Thyroid gland (tissue), 4 donors: ENCODE results near the gene CXorf38. TPM values are rescaled to one million over a fixed set of nuclear protein-coding genes. Genes with fewer than 3 reads are reported as not detected.

ENCODE experiments used
- DNase-seq, 2 donors: peaks; one replicate each; pipeline ENCODE4 v3.0.0-alpha.2; 2019
- H3K27ac ChIP-seq, 3 donors: fragments of 200-600 bp; sonication (generic); 1 replicate in 2 of 3; 2 replicates in 1 of 3; pipeline ENCODE4 v1.5.1; 2016 to 2019; ENCODE audit warnings: mild to moderate bottlenecking in 1 of 3, moderate library complexity in 1 of 3
- H3K27me3 ChIP-seq: fragments of 200-600 bp; sonication (generic); one replicate; pipeline ENCODE4 v1.5.1; 2019
- H3K36me3 ChIP-seq, 2 donors: fragments of 200-600 bp; sonication (generic); one replicate each; pipeline ENCODE4 v1.5.1; 2016 to 2019
- H3K4me1 ChIP-seq, 2 donors: fragments of 200-600 bp; sonication (generic); one replicate each; pipeline ENCODE4 v1.5.1; 2017 to 2019
- H3K4me3 ChIP-seq, 3 donors: fragments of 200-600 bp; sonication (generic); replicated peaks in 1 of 3; 1 replicate in 2 of 3; 2 replicates in 1 of 3; pipeline ENCODE4 v1.5.1; 2016; ENCODE audit warnings: mild to moderate bottlenecking in 1 of 3
- H3K9me3 ChIP-seq: fragments of 200-600 bp; sonication (generic); one replicate; pipeline ENCODE4 v1.5.1; 2017
- CTCF ChIP-seq, 6 experiments: fragments of 200-600 bp in 3 of 6; fragments of 450-650 bp in 3 of 6; sonication (generic) in 3 of 6; IDR thresholded peaks; one replicate each; pipeline ENCODE4 v1.5.1; 2016 to 2019; ENCODE audit warnings: antibody characterized with exemption in 6 of 6, mild to moderate bottlenecking in 2 of 6, inconsistent platforms in 1 of 6, moderate library complexity in 1 of 6
- POLR2A ChIP-seq, 2 donors: fragments of 450-650 bp; IDR thresholded peaks; one replicate each; pipeline ENCODE4 v1.6.1; 2017; ENCODE audit warnings: antibody characterized with exemption in 2 of 2, mild to moderate bottlenecking in 2 of 2, moderate library complexity in 1 of 2
- WGBS, 2 donors: methylation state at CpG; one replicate each; pipeline ENCODE4 v1.1.5; 2017; 5-methylcytosine and 5-hydroxymethylcytosine counted together
- intact Hi-C: fragments of 100-400 bp; cut with DNase I; formaldehyde crosslinking; loops from one replicate; pipeline ENCODE4 v1.15.1; 2023
- total RNA-seq, 4 donors: library from RNA; depleted of rRNA; stranded (reverse); fragments of >200 nt; gene quantifications; one replicate each; pipeline ENCODE4 v1.2.3, GENCODE V29; 2016

The CXorf38 gene, protein sequence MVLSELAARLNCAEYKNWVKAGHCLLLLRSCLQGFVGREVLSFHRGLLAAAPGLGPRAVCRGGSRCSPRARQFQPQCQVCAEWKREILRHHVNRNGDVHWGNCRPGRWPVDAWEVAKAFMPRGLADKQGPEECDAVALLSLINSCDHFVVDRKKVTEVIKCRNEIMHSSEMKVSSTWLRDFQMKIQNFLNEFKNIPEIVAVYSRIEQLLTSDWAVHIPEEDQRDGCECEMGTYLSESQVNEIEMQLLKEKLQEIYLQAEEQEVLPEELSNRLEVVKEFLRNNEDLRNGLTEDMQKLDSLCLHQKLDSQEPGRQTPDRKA
- total RNA-seq: 10 to 100 TPM; 29.7 to 49.1 (median 42.2) TPM

DNA sequence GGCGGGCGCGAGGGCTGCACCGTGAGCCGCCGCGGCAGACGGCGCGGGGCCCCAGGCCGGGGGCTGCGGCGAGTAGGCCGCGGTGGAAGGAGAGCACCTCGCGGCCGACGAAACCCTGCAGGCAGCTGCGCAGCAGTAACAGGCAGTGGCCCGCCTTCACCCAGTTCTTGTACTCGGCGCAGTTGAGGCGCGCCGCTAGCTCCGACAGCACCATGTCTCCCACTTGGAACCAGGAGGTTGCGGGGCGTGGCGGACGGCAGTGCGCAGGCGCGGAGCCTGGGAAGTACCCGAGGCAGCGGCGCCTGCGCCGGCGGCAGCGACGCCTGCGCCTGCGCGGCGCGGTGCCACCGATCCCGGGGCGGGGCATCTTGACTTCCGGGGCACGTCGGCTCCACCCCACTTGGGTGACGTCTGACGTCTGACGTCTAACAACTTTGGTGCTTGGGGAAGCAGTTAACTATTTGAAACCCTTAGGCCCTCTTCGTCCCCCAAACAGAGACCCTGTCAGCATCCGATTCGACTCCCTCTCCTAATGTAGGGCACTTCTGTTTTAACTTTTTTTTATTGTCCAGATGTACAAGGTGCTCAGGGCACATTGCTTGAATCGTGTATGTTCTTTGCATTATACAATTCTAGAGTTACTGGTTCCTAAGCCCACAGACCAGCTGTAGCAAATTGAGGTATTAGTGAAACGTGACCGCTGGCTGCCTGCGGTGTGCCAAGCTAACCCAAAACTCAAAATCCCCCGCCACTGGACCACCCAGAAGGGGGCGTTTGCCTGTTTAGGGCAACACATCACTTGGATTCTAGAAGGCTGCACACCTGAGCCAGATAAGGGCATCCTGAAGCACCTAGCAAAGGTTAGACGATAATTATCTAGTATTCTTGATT is at the start of gene CXorf38:
CXorf38 (minus strand) TSS at position 255 of the 891 bp plus-strand sequence; CDS start at position 214, 41 bp downstream.
- 4 to 6% methylated on average over 9 to 14 of the region's 66 CpGs for WGBS, 2 donors
- Histone ChIP-seq H3K27ac (peak within 1 kb of the TSS; percentile 74 to 91 (median 80)), H3K9me3 (no peaks in the 10 kb centered on the region), H3K27me3 (no peaks in the 10 kb centered on the region), H3K4me3 (peak within 1 kb of the TSS in 2 of 3 donors; percentile 66 to 79), H3K36me3 (no peaks in the 10 kb centered on the region), H3K4me1 (peaks cover 11 to 20% of the 10 kb centered on the region in 2 donors)
- peak; percentile 88 to 89 for DNase-seq
- no peak for TF ChIP-seq CTCF (IDR thresholded peaks at IDR 0.05)
- peak; percentile 52 to 79 for TF ChIP-seq POLR2A (IDR thresholded peaks at IDR 0.05)
- intact Hi-C loops: loop anchor here (10.0 kb wide), 1 partner anchor 103 kb away; no protein-coding TSS in a partner anchor

GRCh38 chrX:40694802-40695201 is 47.4 kb upstream of the CXorf38 start:
- DNase-seq: no peak
- Histone ChIP-seq H3K9me3 (no peaks in the 10 kb centered on the region), H3K27me3 (no peaks in the 10 kb centered on the region), H3K4me3 (no peak overlapping the region), H3K36me3 (peaks cover 0 to 9% of the 10 kb centered on the region in 2 donors), H3K27ac (no peak overlapping the region), H3K4me1 (peaks cover 0 to 5% of the 10 kb centered on the region in 2 donors)
- intact Hi-C loops: no loop called here
- 93 to 95% methylated on average over 1 of the region's 1 CpG for WGBS, 2 donors
- no peak for TF ChIP-seq POLR2A (IDR thresholded peaks at IDR 0.05)
- TF ChIP-seq CTCF (IDR thresholded peaks at IDR 0.05): no peak

- TF ChIP-seq POLR2A (IDR thresholded peaks at IDR 0.05): no peak
- no peak for TF ChIP-seq CTCF (IDR thresholded peaks at IDR 0.05)
Observed at GRCh38 chrX:40688929-40689328, 41.6 kb upstream of the CXorf38 start.

DNA sequence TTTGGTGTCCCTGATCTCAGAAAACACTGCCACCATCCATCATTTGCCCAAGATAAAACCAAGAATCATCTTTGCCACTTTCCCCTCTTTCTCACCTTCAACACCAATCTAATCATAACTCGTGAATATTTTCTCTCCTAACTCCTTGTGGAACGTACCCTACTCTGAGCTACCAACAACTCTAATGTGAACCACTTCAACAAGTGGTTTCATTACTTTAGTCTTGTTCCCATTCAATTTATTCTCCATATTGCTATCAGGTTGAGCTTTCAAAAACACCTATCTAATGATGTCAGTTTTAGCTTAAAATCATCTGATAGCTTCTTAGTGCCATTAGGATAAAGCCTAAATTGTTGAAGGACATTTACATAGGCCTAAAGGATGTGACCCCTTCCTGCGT is 39.8 kb upstream of the CXorf38 start:
- no peaks in the 10 kb centered on the region for H3K9me3 ChIP-seq
- TF ChIP-seq CTCF (IDR thresholded peaks at IDR 0.05) (no peak), POLR2A (IDR thresholded peaks at IDR 0.05) (no peak)
- no peak overlapping the region for H3K27ac ChIP-seq
- H3K27me3 ChIP-seq: no peaks in the 10 kb centered on the region
- no peak for DNase-seq
- 98 to 99% methylated on average over 3 of the region's 3 CpGs for WGBS, 2 donors
- peaks cover 0 to 23% of the 10 kb centered on the region in 2 donors for H3K4me1 ChIP-seq
- H3K4me3 ChIP-seq: no peak overlapping the region
- H3K36me3 ChIP-seq: no peaks in the 10 kb centered on the region
- intact Hi-C loops: no loop called here

More at GRCh38 chrX:40688929-40689328, 41.6 kb upstream of the CXorf38 start:
- Histone ChIP-seq H3K27me3 (no peaks in the 10 kb centered on the region), H3K36me3 (no peaks in the 10 kb centered on the region), H3K9me3 (no peaks in the 10 kb centered on the region), H3K27ac (no peak overlapping the region), H3K4me1 (peaks cover 0 to 23% of the 10 kb centered on the region in 2 donors), H3K4me3 (no peak overlapping the region)
- no peak for DNase-seq
- intact Hi-C loops: no loop called here
